BE2C (cell line): Measurements from ENCODE around the gene PRR35.

Experiments used
- DNase-seq: peaks from one replicate; pipeline ENCODE4 v3.0.0-alpha.2; 2020
- H3K27me3 ChIP-seq: fragments of 250-450 bp; sonication (Bioruptor Pico); 2 replicates; pipeline ENCODE4 v1.5.1; 2020; ENCODE audit warnings: mild to moderate bottlenecking
- H3K36me3 ChIP-seq: fragments of 250-450 bp; sonication (Bioruptor Pico); 2 replicates; pipeline ENCODE4 v1.5.1; 2020; ENCODE audit warnings: mild to moderate bottlenecking
- H3K4me1 ChIP-seq: fragments of 250-450 bp; sonication (Bioruptor Pico); 2 replicates; pipeline ENCODE4 v1.5.1; 2020
- H3K4me3 ChIP-seq: 2 replicates; pipeline ENCODE4 v1.5.1; 2011; ENCODE audit warnings: low read depth, low read length
- H3K9me3 ChIP-seq: fragments of 250-450 bp; sonication (Bioruptor Pico); 2 replicates; pipeline ENCODE4 v1.5.1; 2020
- TF ChIP-seq, protein P1 (sequence below): IDR thresholded peaks from 2 replicates; pipeline ENCODE4 v1.5.1; 2012; ENCODE audit warnings: mild to moderate bottlenecking, low read depth, low read length

Gene PRR35

DNA sequence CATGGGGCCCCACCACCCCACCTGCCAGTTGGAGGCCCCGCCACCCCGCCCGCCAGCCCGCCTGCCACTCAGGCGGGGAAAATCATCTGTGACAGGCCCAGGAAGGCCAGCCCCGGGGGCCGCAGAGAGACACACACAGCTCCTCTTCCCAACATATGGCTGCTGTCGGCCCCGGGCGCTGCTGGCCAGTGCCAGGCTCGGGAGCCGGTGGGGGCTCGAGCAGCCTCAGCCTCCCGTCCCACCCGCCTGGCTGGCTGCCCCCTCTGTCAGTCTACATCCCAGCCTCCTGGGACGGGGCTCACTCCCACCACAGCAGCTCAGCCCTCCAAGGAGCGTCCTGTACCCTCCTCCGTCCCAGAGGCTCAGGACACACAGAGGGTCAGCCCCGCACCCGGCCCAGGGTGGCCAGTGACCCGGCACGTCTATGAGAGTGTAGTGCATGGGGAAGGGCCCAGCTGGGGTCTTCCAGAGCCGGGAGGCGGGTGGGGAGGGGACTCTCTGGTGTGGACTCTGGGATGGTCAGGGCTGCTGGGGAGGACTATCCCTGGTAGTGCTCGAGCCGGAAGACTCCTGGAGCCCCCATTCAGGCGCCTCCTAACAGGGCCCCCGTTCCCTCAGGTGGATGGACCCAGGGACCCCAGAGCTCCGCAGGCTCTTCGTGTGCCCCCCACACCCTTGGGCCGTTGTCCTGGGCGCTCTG is 3.6 kb upstream of the PRR35 start:
- H3K9me3 ChIP-seq: no peaks in the 10 kb centered on the region
- H3K36me3 ChIP-seq: peaks cover 18% of the 10 kb centered on the region
- peaks cover 16% of the 10 kb centered on the region for H3K4me1 ChIP-seq
- no peak overlapping the region for H3K4me3 ChIP-seq
- TF ChIP-seq, protein P1, sequence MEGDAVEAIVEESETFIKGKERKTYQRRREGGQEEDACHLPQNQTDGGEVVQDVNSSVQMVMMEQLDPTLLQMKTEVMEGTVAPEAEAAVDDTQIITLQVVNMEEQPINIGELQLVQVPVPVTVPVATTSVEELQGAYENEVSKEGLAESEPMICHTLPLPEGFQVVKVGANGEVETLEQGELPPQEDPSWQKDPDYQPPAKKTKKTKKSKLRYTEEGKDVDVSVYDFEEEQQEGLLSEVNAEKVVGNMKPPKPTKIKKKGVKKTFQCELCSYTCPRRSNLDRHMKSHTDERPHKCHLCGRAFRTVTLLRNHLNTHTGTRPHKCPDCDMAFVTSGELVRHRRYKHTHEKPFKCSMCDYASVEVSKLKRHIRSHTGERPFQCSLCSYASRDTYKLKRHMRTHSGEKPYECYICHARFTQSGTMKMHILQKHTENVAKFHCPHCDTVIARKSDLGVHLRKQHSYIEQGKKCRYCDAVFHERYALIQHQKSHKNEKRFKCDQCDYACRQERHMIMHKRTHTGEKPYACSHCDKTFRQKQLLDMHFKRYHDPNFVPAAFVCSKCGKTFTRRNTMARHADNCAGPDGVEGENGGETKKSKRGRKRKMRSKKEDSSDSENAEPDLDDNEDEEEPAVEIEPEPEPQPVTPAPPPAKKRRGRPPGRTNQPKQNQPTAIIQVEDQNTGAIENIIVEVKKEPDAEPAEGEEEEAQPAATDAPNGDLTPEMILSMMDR: no peak
- H3K27me3 ChIP-seq: peaks cover 25% of the 10 kb centered on the region
- no peak for DNase-seq

DNA sequence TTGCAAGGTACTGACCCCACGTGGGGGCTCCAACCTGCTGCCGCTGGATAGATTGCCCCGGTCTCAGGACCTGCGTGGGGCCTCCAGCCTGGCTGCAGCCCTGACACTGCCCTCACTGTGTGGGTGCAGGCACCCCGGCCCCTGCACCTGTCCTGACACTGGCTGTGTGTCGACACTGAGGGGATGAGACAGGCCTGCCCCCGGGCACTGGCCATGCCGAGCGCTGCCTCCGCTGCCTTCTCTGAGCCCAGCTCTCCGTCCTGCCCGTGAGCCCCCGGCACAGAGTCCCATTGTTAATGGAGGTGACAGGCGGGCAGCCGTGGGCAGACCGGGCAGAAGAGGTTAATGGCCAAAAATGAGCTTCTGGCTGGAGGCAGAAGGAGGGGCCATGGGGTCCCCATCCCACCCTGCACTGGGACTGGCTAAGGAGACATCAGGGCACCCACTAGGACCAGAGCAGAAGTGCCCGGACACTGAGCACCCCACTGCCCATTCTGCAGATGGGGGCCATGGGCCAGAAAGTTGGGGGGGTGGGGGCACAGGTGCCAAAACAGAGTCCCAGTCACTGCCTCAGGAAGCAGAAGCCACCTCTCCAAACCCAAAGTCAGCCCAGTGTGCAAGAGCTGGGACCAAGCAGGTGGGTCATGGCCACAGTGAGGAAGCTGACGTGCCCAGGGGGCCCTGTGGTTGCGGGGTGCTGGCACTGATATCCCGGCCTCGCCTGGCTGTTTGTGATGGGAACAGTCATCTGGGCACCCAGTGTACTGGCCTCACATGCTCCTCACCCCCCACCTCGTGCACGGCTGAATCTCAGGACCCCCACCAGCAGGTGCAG is 2.5 kb upstream of the PRR35 start:
- Histone ChIP-seq H3K4me3 (no peak overlapping the region), H3K27me3 (peaks cover 25% of the 10 kb centered on the region), H3K9me3 (no peaks in the 10 kb centered on the region), H3K36me3 (peaks cover 10% of the 10 kb centered on the region; the same call in 1 of the 2 replicates), H3K4me1 (peaks cover 16% of the 10 kb centered on the region)
- DNase-seq: no peak
- TF ChIP-seq, protein P1: no peak

DNA sequence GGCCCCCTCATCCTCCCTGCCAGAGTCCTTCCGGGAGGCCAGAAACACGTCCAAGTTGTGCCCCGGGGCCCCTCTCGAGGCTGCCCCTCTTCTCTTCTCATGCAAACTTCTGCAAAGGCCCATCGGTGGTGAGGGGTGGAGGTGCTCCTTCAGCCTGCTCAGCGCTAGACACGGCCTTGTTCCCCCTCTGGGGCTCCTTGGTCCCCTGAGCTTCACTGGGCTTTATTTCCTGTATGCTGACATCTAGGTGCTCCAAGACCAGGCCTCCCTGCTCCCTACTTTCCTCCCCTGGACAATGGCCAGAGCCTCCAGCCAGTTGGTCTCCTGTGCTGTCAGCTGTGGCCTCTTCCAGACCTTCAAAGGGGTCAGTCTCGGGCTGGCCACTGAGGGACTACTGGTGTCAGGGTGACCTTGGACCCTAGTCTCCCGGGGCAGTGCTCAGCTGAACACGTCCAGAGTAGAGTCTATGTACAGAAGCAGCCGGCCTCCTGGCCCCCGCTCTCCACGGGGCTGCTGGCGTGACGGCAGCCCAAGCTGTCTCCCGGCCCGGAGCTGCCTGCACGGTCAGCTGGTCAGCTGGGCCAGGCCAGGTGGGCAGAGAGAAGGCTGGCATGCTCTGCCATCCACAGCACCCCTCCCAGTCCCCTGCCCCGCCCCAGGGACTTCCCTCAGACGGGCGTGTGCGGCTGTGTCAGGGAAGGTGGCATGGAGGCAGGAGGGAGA is 1.7 kb upstream of the PRR35 start:
- Histone ChIP-seq H3K27me3 (peaks cover 25% of the 10 kb centered on the region), H3K4me1 (peaks cover 16% of the 10 kb centered on the region), H3K9me3 (no peaks in the 10 kb centered on the region), H3K36me3 (peaks cover 10% of the 10 kb centered on the region; the same call in 1 of the 2 replicates), H3K4me3 (no peak overlapping the region)
- TF ChIP-seq, protein P1: no peak
- DNase-seq: no peak

DNA sequence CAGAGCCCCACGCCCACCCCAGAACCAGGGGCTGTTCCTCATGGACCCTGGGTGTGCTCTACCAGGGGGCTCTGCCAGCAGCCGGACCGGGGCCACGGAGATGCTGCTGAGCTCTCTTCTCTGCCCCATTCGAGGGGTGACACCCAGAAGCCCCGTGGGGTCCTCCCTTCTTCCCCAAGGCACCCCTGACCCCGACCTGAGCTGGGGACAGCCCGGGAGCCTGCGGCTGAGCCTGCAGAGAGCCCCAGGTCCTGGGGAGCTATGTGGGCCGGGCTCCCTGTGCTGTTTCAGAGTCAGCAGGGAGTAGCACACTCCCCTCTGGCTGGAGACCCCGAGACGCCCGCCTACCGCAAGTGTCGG is 1.2 kb upstream of the PRR35 start:
- Histone ChIP-seq H3K4me3 (no peak overlapping the region), H3K36me3 (peaks cover 7% of the 10 kb centered on the region; the same call in 1 of the 2 replicates), H3K27me3 (peaks cover 25% of the 10 kb centered on the region), H3K9me3 (no peaks in the 10 kb centered on the region), H3K4me1 (peaks cover 16% of the 10 kb centered on the region)
- no peak for DNase-seq
- TF ChIP-seq, protein P1: no peak

DNA sequence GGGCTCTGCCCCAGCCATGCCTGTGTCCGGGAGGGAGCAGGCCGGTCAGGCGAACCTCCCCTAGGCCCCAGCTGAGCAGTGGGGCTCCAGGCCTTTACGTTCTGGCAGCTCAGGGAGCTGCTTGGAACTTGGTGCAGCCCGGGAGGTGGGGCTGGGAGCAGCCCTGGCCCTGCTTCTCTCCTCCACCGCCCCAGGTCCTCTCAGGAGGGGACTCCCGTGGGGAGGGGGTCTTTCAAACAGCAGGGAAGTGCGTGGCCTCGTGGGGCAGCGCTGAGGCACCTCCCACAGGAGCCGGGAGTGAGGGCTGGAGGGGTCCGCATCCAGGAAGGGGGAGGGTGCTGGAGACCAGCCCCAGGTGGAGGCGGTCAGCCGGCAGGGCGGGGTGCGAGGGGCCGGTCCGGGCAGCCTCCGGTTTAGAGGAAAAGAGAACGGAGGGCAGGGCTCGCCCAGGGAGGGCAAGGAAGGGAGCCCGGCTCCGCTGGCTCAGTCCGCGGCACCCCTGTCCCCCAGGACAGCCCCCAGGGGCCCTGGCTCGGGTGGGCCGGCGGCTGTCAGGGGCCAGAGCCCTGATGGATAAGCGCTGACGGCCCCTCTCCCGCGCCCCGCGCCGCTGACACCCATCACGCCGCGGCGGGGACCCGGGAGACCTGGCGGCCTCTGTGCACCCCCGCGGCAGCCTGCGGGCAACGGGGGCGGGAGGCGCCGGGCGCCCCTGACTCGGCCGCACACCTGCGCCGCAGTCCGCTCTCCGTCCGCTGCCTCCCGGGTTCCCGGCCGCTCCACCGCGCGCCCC is 587 bp upstream of the PRR35 start:
- TF ChIP-seq, protein P1: no peak
- Histone ChIP-seq H3K9me3 (no peaks in the 10 kb centered on the region), H3K4me3 (no peak overlapping the region), H3K27me3 (peaks cover 25% of the 10 kb centered on the region), H3K36me3 (peaks cover under 1% of the 10 kb centered on the region; the same call in 1 of the 2 replicates), H3K4me1 (peaks cover 16% of the 10 kb centered on the region)
- DNase-seq: no peak
